HCT116 (cell line): ENCODE results near the gene RASSF5. TPM values are rescaled to one million over a fixed set of nuclear protein-coding genes. Genes with fewer than 3 reads are reported as not detected.
A peak's percentile ranks its signal among the peaks of the same experiment; 100 is the strongest.

ENCODE experiments used
- ATAC-seq: fragments of 200-7000 bp; cut with Tn5 transposase; 2 replicates; pipeline ENCODE4 v1.9.1; 2020; ENCODE audit warnings: mild to moderate bottlenecking, moderate library complexity
- BruUV-seq: library from RNA; stranded (reverse); fragments of 400-500 nt; replicated peaks from 2 replicates; lab custom pipeline; 2021; lab: Mats Ljungman, UMichigan
- CTCF ChIA-PET: fragments of 300-600 bp; sonication (Branson Sonifier 250); formaldehyde crosslinking; loops from one replicate; lab custom pipeline; 2021; ENCODE audit warnings: antibody characterized with exemption; lab: Charles Lee
- POLR2A ChIA-PET: fragments of 300-600, 350-600 bp; sonication (Branson Sonifier 250); formaldehyde crosslinking; loops from one replicate; lab custom pipeline; 2021; ENCODE audit warnings: antibody characterized with exemption; lab: Charles Lee
- RAD21 ChIA-PET, 2 experiments: fragments of 300-600 bp; sonication (Branson Sonifier 250); formaldehyde crosslinking; loops; one replicate each; lab custom pipeline; 2023; ENCODE audit warnings: low total read pairs in 2 of 2; ENCODE audit not compliant: uncharacterized antibody in 2 of 2, unreplicated experiment in 2 of 2, low non-redundant PET in 1 of 2; lab: Charles Lee
- DNase-seq: peaks from one replicate; pipeline ENCODE4 v3.0.0-alpha.2; 2010; ENCODE audit warnings: low read depth, low spot score
- H2AFZ ChIP-seq: fragments of 200-600 bp; shearing (Covaris generic), sonication (generic); 2 replicates; pipeline ENCODE4 v1.6.1; 2017; ENCODE audit warnings: low read depth, mixed run types, mixed read lengths, antibody characterized with exemption, low read length; ENCODE audit not compliant: poor library complexity, severe bottlenecking
- H3K27ac ChIP-seq: 2 replicates; pipeline ENCODE4 v1.5.1; 2012; ENCODE audit warnings: low read depth, low read length
- H3K27me3 ChIP-seq: fragments of 200-600 bp; sonication (generic); 2 replicates; pipeline ENCODE4 v1.6.1; 2016; ENCODE audit warnings: mixed run types, low read length, mixed read lengths; ENCODE audit not compliant: insufficient read depth
- H3K36me3 ChIP-seq, 2 experiments: fragments of 200-500 bp in 1 of 2; fragments of 200-600 bp in 1 of 2; sonication (Bioruptor generic) in 1 of 2; sonication (generic) in 1 of 2; 2 replicates each; pipeline versions ENCODE4 v1.5.1 to v1.6.1; 2014 to 2016; ENCODE audit warnings: low read length in 2 of 2, inconsistent platforms in 1 of 2, mixed read lengths in 1 of 2, mixed run types in 1 of 2; ENCODE audit not compliant: insufficient read depth in 2 of 2, control insufficient read depth in 1 of 2
- H3K4me1 ChIP-seq, 2 experiments: fragments of 200-600 bp in 1 of 2; sonication (generic) in 1 of 2; 2 replicates each; pipeline versions ENCODE4 v1.5.1 to v1.6.1; 2012 to 2017; ENCODE audit warnings: low read length in 2 of 2, inconsistent platforms in 1 of 2, mild to moderate bottlenecking in 1 of 2, mixed read lengths in 1 of 2, mixed run types in 1 of 2, moderate library complexity in 1 of 2; ENCODE audit not compliant: insufficient read depth in 2 of 2, control insufficient read depth in 1 of 2
- H3K4me2 ChIP-seq: fragments of 200-600 bp; sonication (generic); 2 replicates; pipeline ENCODE4 v1.6.1; 2017; ENCODE audit warnings: mixed run types, low read length, mixed read lengths
- H3K4me3 ChIP-seq, 2 experiments: fragments of 200-600 bp in 1 of 2; sonication (generic) in 1 of 2; replicated peaks in 1 of 2; 2 replicates each; pipeline ENCODE4 v1.5.1; 2011 to 2016; ENCODE audit warnings: low read length in 2 of 2, control low read depth in 1 of 2, low read depth in 1 of 2, mild to moderate bottlenecking in 1 of 2, mixed read lengths in 1 of 2, mixed run types in 1 of 2
- H3K79me2 ChIP-seq: fragments of 200-600 bp; sonication (generic); 2 replicates; pipeline ENCODE4 v1.6.1; 2017; ENCODE audit warnings: mild to moderate bottlenecking, mixed run types, low read length, moderate library complexity, mixed read lengths; ENCODE audit not compliant: insufficient read depth
- H3K9ac ChIP-seq: fragments of 200-600 bp; sonication (generic); 2 replicates; pipeline ENCODE4 v1.6.1; 2016; ENCODE audit warnings: low read length, mixed read lengths
- H3K9me2 ChIP-seq: fragments of 200-600 bp; sonication (generic), shearing (Covaris generic); 2 replicates; pipeline ENCODE4 v1.6.1; 2017; ENCODE audit warnings: mixed run types, mild to moderate bottlenecking, moderate library complexity; ENCODE audit not compliant: insufficient read depth
- H3K9me3 ChIP-seq, 2 experiments: fragments of 200-500 bp in 1 of 2; fragments of 200-600 bp in 1 of 2; sonication (Bioruptor generic) in 1 of 2; sonication (generic) in 1 of 2; 2 replicates each; pipeline ENCODE4 v1.6.1; 2014 to 2017; ENCODE audit warnings: low read length in 2 of 2, mixed read lengths in 2 of 2, inconsistent platforms in 1 of 2, low read depth in 1 of 2, mild to moderate bottlenecking in 1 of 2, mixed run types in 1 of 2, moderate library complexity in 1 of 2; ENCODE audit not compliant: control insufficient read depth in 1 of 2, insufficient read depth in 1 of 2
- H4K20me1 ChIP-seq: fragments of 200-600 bp; sonication (generic), shearing (Covaris generic); 2 replicates; pipeline ENCODE4 v1.6.1; 2017; ENCODE audit warnings: mixed run types, mild to moderate bottlenecking, moderate library complexity; ENCODE audit not compliant: insufficient read depth
- CTCF ChIP-seq, 3 experiments: fragments of 200-600 bp in 1 of 3; sonication (generic) in 1 of 3; IDR thresholded peaks in 2 of 3; conservative IDR thresholded peaks in 1 of 3; 2 replicates each; pipeline ENCODE4 v1.5.1; 2012 to 2017; ENCODE audit warnings: low read depth in 2 of 3, low read length in 2 of 3, antibody characterized with exemption in 1 of 3, borderline replicate concordance in 1 of 3, control low read depth in 1 of 3, mild to moderate bottlenecking in 1 of 3, mixed read lengths in 1 of 3, mixed run types in 1 of 3, moderate library complexity in 1 of 3; ENCODE audit not compliant: insufficient read depth in 1 of 3
- EGR1 ChIP-seq: IDR thresholded peaks from 2 replicates; pipeline ENCODE4 v1.6.1; 2012; ENCODE audit warnings: low read depth
- FOSL1 ChIP-seq: IDR thresholded peaks from 2 replicates; pipeline ENCODE4 v1.6.1; 2012; ENCODE audit warnings: low read depth
- JUND ChIP-seq: IDR thresholded peaks from 2 replicates; pipeline ENCODE4 v1.6.1; 2012
- RAD21 ChIP-seq: IDR thresholded peaks from 2 replicates; pipeline ENCODE4 v1.6.1; 2012; ENCODE audit warnings: low read depth, mild to moderate bottlenecking
- REST ChIP-seq: IDR thresholded peaks from 2 replicates; pipeline ENCODE4 v1.6.1; 2012; ENCODE audit warnings: low read depth
- SIN3A ChIP-seq: IDR thresholded peaks from 2 replicates; pipeline ENCODE4 v1.6.1; 2012; ENCODE audit warnings: low read depth
- SP1 ChIP-seq: IDR thresholded peaks from 2 replicates; pipeline ENCODE4 v1.6.1; 2012; ENCODE audit warnings: low read depth
- SRF ChIP-seq: IDR thresholded peaks from 2 replicates; pipeline ENCODE4 v1.6.1; 2012; ENCODE audit warnings: low read depth
- ZBTB33 ChIP-seq: IDR thresholded peaks from 2 replicates; pipeline ENCODE4 v1.6.1; 2011; ENCODE audit warnings: mild to moderate bottlenecking, low read length, moderate library complexity; ENCODE audit not compliant: insufficient replicate concordance; ENCODE audit errors: extremely low read depth
- ZFX ChIP-seq: fragments of 450-650 bp; IDR thresholded peaks from 2 replicates; pipeline ENCODE4 v1.6.1; 2017
- intact Hi-C: fragments of 100-400 bp; cut with micrococcal nuclease; formaldehyde crosslinking; loops from 2 replicates; pipeline ENCODE4 v1.10.0; 2022
- total RNA-seq: library from RNA; stranded (reverse); gene quantifications from one replicate; pipeline ENCODE4 v1.2.1, GENCODE V29; 2021; ENCODE audit not compliant: unreplicated experiment

RASSF5 gene
- total RNA-seq, 1 experiment from 2014 or later = 5.4 TPM

DNA sequence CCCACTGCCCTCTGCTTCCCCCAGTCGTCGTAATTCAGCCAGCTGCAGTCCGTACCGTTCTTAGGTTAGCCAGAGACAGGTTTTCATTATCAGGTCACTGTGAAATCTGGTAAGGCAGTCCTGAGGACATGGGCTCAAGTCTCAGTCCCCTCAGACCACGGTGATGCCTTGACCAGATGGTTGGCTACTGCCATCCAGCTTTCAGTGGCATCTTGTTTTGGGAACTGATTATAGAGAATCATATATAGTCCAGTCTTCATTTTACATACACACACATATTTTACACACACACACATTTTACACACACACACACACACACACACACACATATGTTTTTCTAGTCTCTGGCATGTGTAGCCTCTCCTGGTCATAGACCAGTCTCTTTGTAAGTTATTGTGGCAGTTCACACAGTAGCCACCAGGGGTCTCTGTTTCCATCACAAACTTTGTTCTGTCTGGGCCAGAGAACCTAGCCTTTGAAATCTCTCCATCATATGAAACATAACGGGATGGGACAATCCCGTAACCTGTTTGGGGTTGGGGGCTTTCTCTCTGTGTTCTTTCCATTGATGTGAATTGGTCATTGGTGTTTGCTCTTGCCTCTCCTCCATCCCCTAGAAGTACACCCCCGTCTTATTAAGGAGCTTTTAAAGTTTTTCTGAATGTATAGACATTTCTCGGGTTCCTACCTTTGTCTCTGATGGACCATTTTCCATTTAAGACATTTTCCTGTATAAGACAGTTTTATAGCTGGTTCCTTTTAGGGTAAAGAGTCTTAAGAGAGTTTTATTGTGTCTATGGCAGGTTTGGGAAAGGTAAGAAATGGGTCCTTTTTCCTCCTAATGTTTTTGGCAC is 45.5 kb upstream of the RASSF5 start:
- ChIA-PET RAD21 (no interaction called here), CTCF (interaction anchor here (0.9 kb wide), 1 partner anchor 202 kb away, joined by 3 read pairs; no protein-coding TSS in a partner anchor), POLR2A (no interaction called here)
- no peaks in the 10 kb centered on the region for H4K20me1 ChIP-seq
- BruUV-seq = no TSS peak
- no peaks in the 10 kb centered on the region; a peak in 1 of 4 replicates for H3K36me3 ChIP-seq
- H3K9me3 ChIP-seq = no peaks in the 10 kb centered on the region
- TF ChIP-seq FOSL1 (no peak), RAD21 (peak; percentile 62), CTCF (IDR thresholded peaks at IDR 0.05 in 2 of 3, conservative IDR thresholded peaks at IDR 0.05 in 1 of 3; ENCODE audit: borderline replicate concordance in 1 of 3, insufficient read depth in 1 of 3, low read depth in 2 of 3, low read length in 2 of 3) (peak; percentile 51 to 88 (median 87); a peak in 5 of 6 replicates)
- H2AFZ ChIP-seq = no peak overlapping the region
- no peak overlapping the region for H3K27ac ChIP-seq
- no peaks in the 10 kb centered on the region for H3K79me2 ChIP-seq
- no peak overlapping the region for H3K9ac ChIP-seq
- H3K27me3 ChIP-seq = no peaks in the 10 kb centered on the region
- DNase-seq (peak; percentile 27), ATAC-seq (peak; percentile 88)
- intact Hi-C loops = no loop called here
- peaks cover 0 to 9% of the 10 kb centered on the region in 2 experiments; a peak in 1 of 4 replicates for H3K4me1 ChIP-seq
- no peaks in the 10 kb centered on the region for H3K9me2 ChIP-seq
- H3K4me2 ChIP-seq = no peak overlapping the region
- H3K4me3 ChIP-seq = no peak overlapping the region

DNA sequence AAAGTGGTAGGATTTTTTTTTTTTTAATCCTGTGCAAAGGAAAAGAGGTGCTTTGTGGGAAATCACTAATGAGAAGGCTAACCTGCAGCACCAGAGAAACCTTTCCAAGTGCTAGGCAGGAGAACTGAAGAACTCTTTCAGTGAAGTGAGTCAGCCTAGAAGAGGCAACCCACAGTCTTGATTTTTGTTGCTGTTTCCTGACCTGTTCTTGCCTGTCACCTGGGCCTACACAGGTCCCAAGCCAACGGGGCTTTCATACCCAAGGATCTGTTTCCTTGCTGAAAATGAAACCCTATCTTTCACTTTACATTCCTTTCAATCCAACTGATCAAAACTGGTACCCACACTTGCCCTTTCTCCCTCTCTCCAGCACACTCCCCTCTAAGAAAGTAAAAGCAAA is 44.2 kb upstream of the RASSF5 start:
- ATAC-seq (no peak), DNase-seq (no peak)
- Histone ChIP-seq H3K9me2 (no peaks in the 10 kb centered on the region), H3K9me3 (no peaks in the 10 kb centered on the region), H3K79me2 (no peaks in the 10 kb centered on the region), H3K4me2 (no peak overlapping the region), H3K36me3 (no peaks in the 10 kb centered on the region; a peak in 1 of 4 replicates), H3K4me1 (peaks cover 0 to 4% of the 10 kb centered on the region in 2 experiments; a peak in 1 of 4 replicates), H3K4me3 (no peak overlapping the region), H3K27me3 (no peaks in the 10 kb centered on the region), H3K9ac (no peak overlapping the region), H3K27ac (no peak overlapping the region), H4K20me1 (no peaks in the 10 kb centered on the region), H2AFZ (no peak overlapping the region)
- ChIA-PET CTCF (no interaction called here), POLR2A (no interaction called here), RAD21 (no interaction called here)
- intact Hi-C loops = no loop called here
- BruUV-seq = no TSS peak
- TF ChIP-seq ZBTB33 (no peak), SRF (no peak), ZFX (no peak), SIN3A (no peak), SP1 (no peak), REST (no peak), JUND (no peak), EGR1 (no peak)
